Esophagus muscularis mucosa (tissue), 4 donors: ENCODE data around the gene MRPS25. TPM values are rescaled to one million over a fixed set of nuclear protein-coding genes. Genes with fewer than 3 reads are reported as not detected.
"Not testable (repeated sequence)": the region's sequence is repeated elsewhere in the genome, so short reads cannot be mapped to it uniquely, and the experiment has no call there.

ENCODE experiments used
- DNase-seq: peaks from one replicate; pipeline ENCODE4 v3.0.0-alpha.2; 2017; ENCODE audit errors: extremely low spot score
- H3K27ac ChIP-seq, 4 donors: fragments of 200-600 bp; sonication (generic); replicated peaks in 1 of 4; 1 replicate in 3 of 4; 2 replicates in 1 of 4; pipeline ENCODE4 v1.5.1; 2016 to 2019; ENCODE audit warnings: mild to moderate bottlenecking in 1 of 4
- H3K27me3 ChIP-seq, 4 donors: fragments of 200-600 bp; sonication (generic); one replicate each; pipeline versions ENCODE4 v1.5.1 to v1.6.0; 2016 to 2019
- H3K36me3 ChIP-seq, 4 donors: fragments of 200-600 bp; sonication (generic); one replicate each; pipeline ENCODE4 v1.5.1; 2016 to 2019
- H3K4me1 ChIP-seq, 4 donors: fragments of 200-600 bp; sonication (generic); one replicate each; pipeline ENCODE4 v1.5.1; 2016 to 2019
- H3K4me3 ChIP-seq, 4 donors: fragments of 200-600 bp; sonication (generic); 1 replicate in 2 of 4; 2 replicates in 2 of 4; pipeline ENCODE4 v1.5.1; 2016 to 2019; ENCODE audit warnings: mild to moderate bottlenecking in 4 of 4, moderate library complexity in 1 of 4
- H3K9me3 ChIP-seq, 4 donors: fragments of 200-600 bp; sonication (generic); 1 replicate in 3 of 4; 2 replicates in 1 of 4; pipeline ENCODE4 v1.5.1; 2016 to 2019
- EP300 ChIP-seq: sonication (generic); formaldehyde crosslinking; IDR thresholded peaks from one replicate; pipeline ENCODE4 v1.6.1; 2017; ENCODE audit warnings: antibody characterized with exemption
- POLR2A ChIP-seq: fragments of 450-650 bp; IDR thresholded peaks from one replicate; pipeline ENCODE4 v1.6.1; 2017; ENCODE audit warnings: antibody characterized with exemption, moderate library complexity, mild to moderate bottlenecking, low read depth
- POLR2AphosphoS5 ChIP-seq, 2 donors: sonication (generic); formaldehyde crosslinking; IDR thresholded peaks; one replicate each; pipeline ENCODE4 v1.6.1; 2017; ENCODE audit warnings: antibody characterized with exemption in 2 of 2
- WGBS: methylation state at CpG from one replicate; pipeline ENCODE4 v1.1.5; 2018; 5-methylcytosine and 5-hydroxymethylcytosine counted together
- intact Hi-C: fragments of 100-400 bp; cut with DNase I; formaldehyde crosslinking; loops from one replicate; pipeline ENCODE4 v1.15.1; 2023
- total RNA-seq, 4 donors: library from RNA; depleted of rRNA; stranded (reverse); fragments of >200 nt; gene quantifications; one replicate each; pipeline versions ENCODE4 v1.1.0 to v1.2.1, GENCODE V29; 2016
- TF ChIP-seq, protein P1 (sequence below), 3 experiments: fragments of 200-600 bp in 2 of 3; fragments of 450-650 bp in 1 of 3; sonication (generic) in 2 of 3; IDR thresholded peaks; one replicate each; pipeline ENCODE4 v1.5.1; 2017 to 2019; ENCODE audit warnings: antibody characterized with exemption in 3 of 3, mild to moderate bottlenecking in 2 of 3, moderate library complexity in 1 of 3

MRPS25 gene
- total RNA-seq, 4 donors from 2014 or later: 17.6 to 32.3 (median 23.6) TPM

DNA sequence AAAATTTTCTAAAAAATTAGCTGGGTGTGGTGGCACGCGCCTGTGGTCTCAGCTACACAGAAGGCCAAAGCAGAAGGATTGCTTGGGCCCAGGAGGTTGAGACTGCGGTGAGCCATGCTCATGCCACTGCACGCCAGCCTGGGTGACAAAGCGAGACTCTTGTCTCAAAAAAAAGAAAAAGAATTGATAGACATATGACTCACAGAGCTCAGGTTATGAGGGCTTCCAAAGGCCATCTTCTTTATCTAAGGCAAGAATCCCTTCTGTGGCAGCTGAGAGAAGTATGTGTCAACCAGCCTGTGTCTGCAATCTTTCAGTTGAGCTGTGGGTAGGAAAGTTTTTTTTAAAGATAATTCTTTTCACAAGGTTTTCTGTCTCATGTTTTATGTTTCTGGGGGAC, 53.9 kb downstream of the MRPS25 start:
- intact Hi-C loops: no loop called here
- Histone ChIP-seq H3K9me3 (no peaks in the 10 kb centered on the region), H3K27ac (no peak overlapping the region), H3K4me1 (peaks cover 4 to 19% (median 15%) of the 10 kb centered on the region in 4 donors), H3K27me3 (no peaks in the 10 kb centered on the region), H3K36me3 (peaks cover 12 to 75% (median 39%) of the 10 kb centered on the region in 4 donors), H3K4me3 (no peak overlapping the region)
- DNase-seq: no peak
- TF ChIP-seq, protein P1, sequence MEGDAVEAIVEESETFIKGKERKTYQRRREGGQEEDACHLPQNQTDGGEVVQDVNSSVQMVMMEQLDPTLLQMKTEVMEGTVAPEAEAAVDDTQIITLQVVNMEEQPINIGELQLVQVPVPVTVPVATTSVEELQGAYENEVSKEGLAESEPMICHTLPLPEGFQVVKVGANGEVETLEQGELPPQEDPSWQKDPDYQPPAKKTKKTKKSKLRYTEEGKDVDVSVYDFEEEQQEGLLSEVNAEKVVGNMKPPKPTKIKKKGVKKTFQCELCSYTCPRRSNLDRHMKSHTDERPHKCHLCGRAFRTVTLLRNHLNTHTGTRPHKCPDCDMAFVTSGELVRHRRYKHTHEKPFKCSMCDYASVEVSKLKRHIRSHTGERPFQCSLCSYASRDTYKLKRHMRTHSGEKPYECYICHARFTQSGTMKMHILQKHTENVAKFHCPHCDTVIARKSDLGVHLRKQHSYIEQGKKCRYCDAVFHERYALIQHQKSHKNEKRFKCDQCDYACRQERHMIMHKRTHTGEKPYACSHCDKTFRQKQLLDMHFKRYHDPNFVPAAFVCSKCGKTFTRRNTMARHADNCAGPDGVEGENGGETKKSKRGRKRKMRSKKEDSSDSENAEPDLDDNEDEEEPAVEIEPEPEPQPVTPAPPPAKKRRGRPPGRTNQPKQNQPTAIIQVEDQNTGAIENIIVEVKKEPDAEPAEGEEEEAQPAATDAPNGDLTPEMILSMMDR (IDR thresholded peaks at IDR 0.05): no peak
- TF ChIP-seq EP300 (no peak), POLR2A (no peak), POLR2AphosphoS5 (IDR thresholded peaks at IDR 0.05) (no peak)
- WGBS: 98% methylated on average over 5 of the region's 5 CpGs

DNA sequence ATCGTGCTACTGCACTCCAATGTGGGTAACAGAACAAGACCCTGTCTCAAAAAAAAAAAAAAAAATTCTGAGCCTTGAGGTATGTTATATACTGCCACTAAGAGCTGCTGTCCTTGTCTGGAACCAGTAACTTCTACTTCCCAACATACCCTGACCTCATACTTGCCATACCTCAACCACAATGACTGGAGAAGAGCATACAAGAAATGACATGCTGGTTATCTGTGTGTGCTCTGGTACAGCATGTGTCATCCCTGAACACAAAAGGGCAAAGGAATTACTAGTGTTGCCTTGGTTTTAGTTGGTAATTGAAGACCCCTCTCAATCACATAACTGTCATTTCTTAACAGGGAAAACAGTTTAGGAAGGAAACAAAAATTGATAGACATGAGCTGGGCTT, 54.5 kb downstream of the MRPS25 start:
- TF ChIP-seq POLR2AphosphoS5 (IDR thresholded peaks at IDR 0.05) (no peak), EP300 (no peak), POLR2A (no peak)
- TF ChIP-seq, protein P1 (IDR thresholded peaks at IDR 0.05): no peak
- Histone ChIP-seq H3K27me3 (no peaks in the 10 kb centered on the region), H3K4me3 (no peak overlapping the region), H3K36me3 (peaks cover 12 to 73% (median 36%) of the 10 kb centered on the region in 4 donors), H3K9me3 (no peaks in the 10 kb centered on the region), H3K27ac (no peak overlapping the region), H3K4me1 (peaks cover 4 to 20% (median 16%) of the 10 kb centered on the region in 4 donors)
- 100% methylated on average over 1 of the region's 1 CpG for WGBS
- DNase-seq: no peak
- intact Hi-C loops: no loop called here

DNA sequence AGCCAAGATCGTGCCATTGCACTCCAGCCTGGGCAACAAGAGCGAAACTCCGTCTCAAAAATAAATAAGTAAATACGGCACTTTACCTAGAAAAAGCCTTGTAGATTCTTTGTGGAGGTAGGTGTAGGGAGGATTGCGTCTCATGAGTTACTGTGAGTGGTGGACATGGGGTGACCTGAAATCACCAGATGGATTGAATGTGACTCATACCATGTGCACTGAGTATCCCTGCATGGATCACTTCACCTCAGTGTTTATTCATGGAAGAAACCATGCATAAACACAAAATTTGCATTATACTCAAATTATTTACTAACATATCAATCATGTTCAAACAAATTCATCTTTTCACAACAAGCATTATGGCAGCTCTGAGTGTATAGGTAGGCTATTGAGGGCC, 55.9 kb downstream of the MRPS25 start:
- no peaks in the 10 kb centered on the region for H3K27me3 ChIP-seq
- WGBS: 93% methylated on average over 5 of the region's 5 CpGs
- intact Hi-C loops: loop anchor here (10.0 kb wide), 1 partner anchor 54 kb away; no protein-coding TSS in a partner anchor
- H3K36me3 ChIP-seq: peaks cover 8 to 73% (median 37%) of the 10 kb centered on the region in 4 donors
- peaks cover 4 to 20% (median 16%) of the 10 kb centered on the region in 4 donors for H3K4me1 ChIP-seq
- no peak for TF ChIP-seq POLR2A
- TF ChIP-seq POLR2AphosphoS5 (IDR thresholded peaks at IDR 0.05): no peak
- no peak for TF ChIP-seq EP300
- TF ChIP-seq, protein P1 (IDR thresholded peaks at IDR 0.05): no peak
- no peaks in the 10 kb centered on the region for H3K9me3 ChIP-seq
- no peak overlapping the region for H3K4me3 ChIP-seq
- DNase-seq: no peak
- no peak overlapping the region for H3K27ac ChIP-seq

DNA sequence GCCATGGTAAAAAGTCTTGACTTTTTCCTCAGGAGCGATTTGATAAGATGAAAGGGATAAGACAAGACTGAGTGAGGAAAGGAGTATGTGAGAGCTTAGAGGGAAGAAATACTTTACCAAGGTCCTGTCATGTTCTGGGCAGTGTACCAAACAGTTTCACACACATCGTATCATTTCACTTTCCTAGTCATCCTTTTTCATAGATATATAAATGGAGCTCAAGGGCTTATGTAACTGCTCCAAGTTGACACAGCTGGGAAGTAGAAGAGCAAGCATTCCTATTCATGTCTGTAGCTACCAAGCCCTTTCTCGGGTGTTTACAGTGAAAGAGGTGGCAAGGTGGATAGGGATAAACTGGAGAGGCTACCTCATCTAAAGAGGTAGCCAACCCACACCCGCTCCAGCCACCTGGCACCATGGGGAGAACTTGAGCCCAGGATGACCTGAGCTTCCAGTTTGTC, 57.4 kb downstream of the MRPS25 start:
- Histone ChIP-seq H3K27me3 (no peaks in the 10 kb centered on the region), H3K9me3 (no peaks in the 10 kb centered on the region), H3K4me3 (no peak overlapping the region), H3K4me1 (peaks cover 4 to 20% (median 16%) of the 10 kb centered on the region in 4 donors), H3K36me3 (peaks cover 0 to 66% (median 34%) of the 10 kb centered on the region in 4 donors), H3K27ac (peak overlapping the region in 3 of 4 donors; percentile 49 to 72 (median 60))
- no peak for DNase-seq
- TF ChIP-seq POLR2AphosphoS5 (IDR thresholded peaks at IDR 0.05) (peak in 1 of 2 donors; percentile 8), EP300 (no peak)
- intact Hi-C loops: loop anchor here (10.0 kb wide), 1 partner anchor 53 kb away; no protein-coding TSS in a partner anchor
- 41% methylated on average over 4 of the region's 4 CpGs for WGBS

DNA sequence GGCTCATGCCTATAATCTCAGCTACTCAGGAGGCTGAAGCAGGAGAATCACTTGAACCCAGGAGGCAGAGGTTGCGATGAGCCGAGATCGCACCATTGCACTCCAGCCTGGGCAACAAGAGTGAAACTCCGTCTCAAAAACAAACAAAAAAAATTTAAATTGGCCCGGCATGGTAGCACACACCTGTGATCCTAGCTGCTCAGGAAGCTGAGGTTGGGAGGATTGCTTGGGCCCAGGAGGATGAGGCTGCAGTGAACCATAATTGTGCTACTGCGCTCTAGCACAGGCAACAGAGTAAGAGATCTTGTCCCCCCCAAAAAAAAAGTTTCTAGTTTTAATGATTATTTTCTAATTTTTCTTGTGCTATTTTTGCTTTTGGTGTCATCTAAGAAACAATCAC, 65.9 kb downstream of the MRPS25 start:
- intact Hi-C loops, H3K27ac ChIP-seq, H3K9me3 ChIP-seq, H3K27me3 ChIP-seq, H3K4me3 ChIP-seq, H3K4me1 ChIP-seq, DNase-seq: not testable (repeated sequence)
- WGBS: 92% methylated on average over 6 of the region's 6 CpGs
- peaks cover 3 to 15% (median 6%) of the 10 kb centered on the region in 4 donors for H3K36me3 ChIP-seq

Other genes starting within 250 kb of the MRPS25 start
- 10 to 100 TPM; 15.4 to 21.1 (median 16.1) TPM for gene FGD5, start 246.4 kb downstream of the MRPS25 start, total RNA-seq
- gene NR2C2, start 117.7 kb downstream of the MRPS25 start, total RNA-seq: 10 to 100 TPM; 36.4 to 43.9 (median 40.8) TPM
- 10 to 100 TPM; 31.6 to 45.7 (median 39.0) TPM for gene RBSN, start 33.8 kb upstream of the MRPS25 start, total RNA-seq
- 10 to 100 TPM; 33.0 to 52.0 (median 43.3) TPM for gene CAPN7, start 140.9 kb upstream of the MRPS25 start, total RNA-seq